Chondrocyte (in vitro differentiated cells): ENCODE data around the gene MC1R. TPM values are rescaled to one million over a fixed set of nuclear protein-coding genes. Genes with fewer than 3 reads are reported as not detected.
"Not testable (repeated sequence)": the region's sequence is repeated elsewhere in the genome, so short reads cannot be mapped to it uniquely, and the experiment has no call there.

Source experiments
- DNase-seq: peaks from one replicate; pipeline ENCODE4 v3.0.0; 2021; ENCODE audit warnings: mixed read lengths, low spot score
- H3K27ac Mint-ChIP-seq: one replicate; pipeline ENCODE4 v1.8.0; 2021; ENCODE audit warnings: mild to moderate bottlenecking, moderate library complexity, mixed read lengths; ENCODE audit not compliant: unreplicated experiment
- H3K27me3 Mint-ChIP-seq: 2 replicates; pipeline ENCODE4 v1.8.0; 2021; ENCODE audit warnings: low read depth, mixed read lengths
- H3K36me3 Mint-ChIP-seq: 2 replicates; pipeline ENCODE4 v1.8.0; 2021; ENCODE audit warnings: low read depth, mixed read lengths
- H3K4me1 Mint-ChIP-seq: 2 replicates; pipeline ENCODE4 v1.8.0; 2021; ENCODE audit warnings: low read depth, mild to moderate bottlenecking, mixed read lengths
- H3K4me3 Mint-ChIP-seq: one replicate; pipeline ENCODE4 v1.8.0; 2021; ENCODE audit warnings: mild to moderate bottlenecking, moderate library complexity, mixed read lengths; ENCODE audit not compliant: unreplicated experiment
- H3K9me3 Mint-ChIP-seq: 2 replicates; pipeline ENCODE4 v1.8.0; 2021; ENCODE audit warnings: low read depth, mixed read lengths
- total RNA-seq: library from RNA; stranded (reverse); gene quantifications from 3 replicates; pipeline ENCODE4 v1.2.1, GENCODE V29; 2021
- TF ChIP-seq, protein P1 (sequence below): fragments of 200-600 bp; sonication (generic); IDR thresholded peaks from 2 replicates; pipeline ENCODE4 v1.5.0; 2021; ENCODE audit warnings: antibody characterized with exemption, mild to moderate bottlenecking, moderate library complexity

Gene MC1R
- total RNA-seq, 1 donor from 2014 or later: 4.2 TPM

DNA sequence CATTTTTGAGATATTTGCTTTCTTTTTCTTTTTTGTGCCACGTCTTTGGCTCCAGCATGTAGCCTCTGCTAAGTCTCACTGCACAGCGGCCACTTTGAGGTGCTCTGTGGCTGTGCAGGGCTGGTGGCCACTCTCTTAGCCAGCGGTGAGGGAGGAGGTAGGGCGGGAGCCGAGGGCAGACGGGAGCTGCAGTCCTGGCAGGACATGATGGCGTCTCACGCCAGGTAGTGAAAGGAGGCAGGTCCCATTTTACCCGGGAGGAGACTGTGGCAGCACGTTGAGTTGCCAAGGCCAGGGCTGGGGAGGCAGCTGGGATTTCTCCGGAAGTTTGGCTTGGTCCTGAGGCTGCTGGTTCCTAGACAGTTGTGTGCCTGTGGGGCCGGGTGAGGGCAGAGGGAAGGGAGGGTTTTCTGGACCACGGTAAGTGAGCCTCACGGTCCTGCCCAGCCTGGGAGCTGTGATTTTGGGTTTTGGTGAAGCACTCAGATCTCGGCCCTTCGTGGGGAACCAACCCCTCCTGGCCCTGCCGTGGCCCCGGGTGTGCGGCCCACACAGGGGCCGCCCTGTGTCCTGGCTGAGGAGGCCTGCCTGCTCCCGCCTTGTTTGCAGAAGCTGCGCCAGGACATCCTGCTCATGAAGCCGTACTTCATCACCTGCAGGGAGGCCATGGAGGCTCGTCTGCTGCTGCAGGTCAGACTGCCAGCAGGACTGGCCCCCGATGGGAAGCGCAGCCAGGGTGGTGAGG is 44.3 kb downstream of the MC1R start:
- Mint-ChIP-seq H3K9me3 (no peaks in the 10 kb centered on the region), H3K27me3 (no peaks in the 10 kb centered on the region), H3K4me3 (no peak overlapping the region), H3K4me1 (no peaks in the 10 kb centered on the region), H3K36me3 (peaks cover 22% of the 10 kb centered on the region), H3K27ac (peak overlapping the region; percentile 25)
- no peak for DNase-seq
- TF ChIP-seq, protein P1, sequence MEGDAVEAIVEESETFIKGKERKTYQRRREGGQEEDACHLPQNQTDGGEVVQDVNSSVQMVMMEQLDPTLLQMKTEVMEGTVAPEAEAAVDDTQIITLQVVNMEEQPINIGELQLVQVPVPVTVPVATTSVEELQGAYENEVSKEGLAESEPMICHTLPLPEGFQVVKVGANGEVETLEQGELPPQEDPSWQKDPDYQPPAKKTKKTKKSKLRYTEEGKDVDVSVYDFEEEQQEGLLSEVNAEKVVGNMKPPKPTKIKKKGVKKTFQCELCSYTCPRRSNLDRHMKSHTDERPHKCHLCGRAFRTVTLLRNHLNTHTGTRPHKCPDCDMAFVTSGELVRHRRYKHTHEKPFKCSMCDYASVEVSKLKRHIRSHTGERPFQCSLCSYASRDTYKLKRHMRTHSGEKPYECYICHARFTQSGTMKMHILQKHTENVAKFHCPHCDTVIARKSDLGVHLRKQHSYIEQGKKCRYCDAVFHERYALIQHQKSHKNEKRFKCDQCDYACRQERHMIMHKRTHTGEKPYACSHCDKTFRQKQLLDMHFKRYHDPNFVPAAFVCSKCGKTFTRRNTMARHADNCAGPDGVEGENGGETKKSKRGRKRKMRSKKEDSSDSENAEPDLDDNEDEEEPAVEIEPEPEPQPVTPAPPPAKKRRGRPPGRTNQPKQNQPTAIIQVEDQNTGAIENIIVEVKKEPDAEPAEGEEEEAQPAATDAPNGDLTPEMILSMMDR: no peak

DNA sequence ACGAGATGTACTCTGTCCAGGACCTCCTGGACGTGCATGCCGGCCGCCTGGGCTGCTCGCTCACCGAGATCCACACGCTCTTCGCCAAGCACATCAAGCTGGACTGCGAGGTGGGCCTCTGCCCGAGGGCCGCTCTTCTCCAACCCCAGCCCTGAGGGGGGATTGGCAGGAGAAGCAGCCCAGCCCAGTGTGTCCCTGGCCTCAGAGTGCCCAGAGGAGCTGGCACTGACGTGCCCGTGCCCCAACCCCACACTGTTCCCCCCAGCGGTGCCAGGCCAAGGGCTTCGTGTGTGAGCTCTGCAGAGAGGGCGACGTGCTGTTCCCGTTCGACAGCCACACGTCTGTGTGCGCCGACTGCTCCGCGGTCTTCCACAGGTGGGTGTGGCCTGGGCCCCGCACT is 45.5 kb downstream of the MC1R start:
- no peak overlapping the region for H3K27ac Mint-ChIP-seq
- no peak overlapping the region for H3K4me3 Mint-ChIP-seq
- DNase-seq: no peak
- no peaks in the 10 kb centered on the region for H3K27me3 Mint-ChIP-seq
- H3K36me3 Mint-ChIP-seq: peaks cover 12% of the 10 kb centered on the region
- TF ChIP-seq, protein P1: no peak
- no peaks in the 10 kb centered on the region for H3K9me3 Mint-ChIP-seq
- H3K4me1 Mint-ChIP-seq: no peaks in the 10 kb centered on the region

DNA sequence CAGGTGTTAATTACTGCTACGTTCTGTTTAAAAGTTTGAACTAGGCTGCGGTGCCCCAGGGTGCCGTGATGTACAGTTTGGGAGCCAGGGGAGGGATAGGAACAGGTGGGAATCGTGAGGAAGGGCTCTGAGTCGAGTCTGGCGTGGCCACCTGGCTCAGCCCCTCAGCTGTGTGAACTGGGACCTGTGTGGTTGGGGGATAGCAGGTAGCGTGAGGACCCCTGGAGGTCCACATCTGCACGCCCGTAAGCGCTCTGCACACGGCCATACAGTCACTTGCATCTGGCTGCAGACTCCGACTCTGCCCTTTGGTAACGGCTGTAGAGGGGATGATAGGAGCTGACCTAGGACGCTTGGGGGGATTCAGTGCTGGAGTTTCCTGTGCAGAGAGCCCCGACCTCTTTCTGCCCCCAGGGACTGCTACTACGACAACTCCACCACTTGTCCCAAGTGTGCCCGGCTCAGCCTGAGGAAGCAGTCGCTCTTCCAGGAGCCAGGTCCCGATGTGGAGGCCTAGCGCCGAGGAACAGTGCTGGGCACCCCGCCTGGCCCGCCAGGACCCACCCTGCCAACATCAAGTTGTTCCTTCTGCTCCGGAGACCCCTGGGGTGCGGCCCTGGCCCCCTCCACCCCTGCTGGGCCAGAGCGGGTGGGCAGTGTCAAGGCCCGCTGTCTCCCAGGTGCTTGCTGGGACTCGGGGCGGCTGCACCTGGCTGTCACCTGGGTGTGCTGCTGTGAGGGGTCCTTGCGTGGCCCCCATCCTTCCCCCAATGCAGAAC is 47.0 kb downstream of the MC1R start:
- peaks cover 8% of the 10 kb centered on the region for H3K36me3 Mint-ChIP-seq
- no peak for DNase-seq
- H3K4me1 Mint-ChIP-seq: peaks cover 3% of the 10 kb centered on the region
- TF ChIP-seq, protein P1: no peak
- no peak overlapping the region for H3K4me3 Mint-ChIP-seq
- no peaks in the 10 kb centered on the region for H3K9me3 Mint-ChIP-seq
- no peaks in the 10 kb centered on the region for H3K27me3 Mint-ChIP-seq
- H3K27ac Mint-ChIP-seq: no peak overlapping the region

DNA sequence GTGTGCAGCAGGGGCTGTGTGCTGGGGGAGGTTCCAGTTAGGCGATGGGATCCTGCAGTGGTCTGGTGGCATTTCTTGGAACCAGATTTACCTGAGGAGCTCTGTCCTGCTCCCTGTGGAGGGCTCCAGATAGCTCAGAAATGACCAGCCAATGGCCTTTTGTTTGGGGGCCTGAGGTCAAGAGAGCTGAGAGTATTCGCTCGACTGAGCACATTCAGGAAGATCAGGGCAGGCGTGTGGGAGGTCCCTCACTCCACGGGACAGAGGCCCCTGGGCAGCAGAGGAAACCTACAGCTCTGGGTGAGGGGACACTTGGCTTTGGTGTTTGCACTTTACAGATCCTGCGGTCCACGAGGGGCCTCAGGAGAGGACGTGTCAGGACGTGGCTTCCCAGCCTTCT is 48.1 kb downstream of the MC1R start:
- Mint-ChIP-seq H3K4me1 (peaks cover 11% of the 10 kb centered on the region), H3K27ac (no peak overlapping the region), H3K27me3 (no peaks in the 10 kb centered on the region), H3K4me3 (no peak overlapping the region), H3K36me3 (peaks cover 4% of the 10 kb centered on the region), H3K9me3 (no peaks in the 10 kb centered on the region)
- DNase-seq: no peak
- TF ChIP-seq, protein P1: no peak

DNA sequence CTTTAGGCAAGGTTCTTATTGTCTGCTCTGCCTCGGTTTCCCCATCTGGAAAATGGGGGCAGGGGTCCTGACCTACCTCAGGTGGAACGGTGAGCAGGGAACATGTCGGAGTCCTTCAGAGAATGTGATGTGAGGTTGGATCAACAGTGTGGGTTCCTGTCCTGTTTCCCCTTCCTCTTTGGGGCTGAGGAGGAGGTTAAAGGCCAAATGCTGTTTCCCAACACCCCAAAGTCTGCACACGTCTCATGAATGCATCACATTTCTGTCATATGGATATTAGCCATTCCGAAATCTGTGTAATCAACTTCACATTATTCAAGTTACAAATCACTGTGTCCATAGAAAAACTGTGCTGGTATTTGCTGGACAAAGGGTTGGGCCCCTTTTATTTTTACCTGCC is 48.8 kb downstream of the MC1R start:
- not testable (repeated sequence) for H3K27me3 Mint-ChIP-seq, H3K27ac Mint-ChIP-seq, H3K36me3 Mint-ChIP-seq, H3K9me3 Mint-ChIP-seq, DNase-seq, H3K4me3 Mint-ChIP-seq
- H3K4me1 Mint-ChIP-seq: peaks cover 12% of the 10 kb centered on the region

DNA sequence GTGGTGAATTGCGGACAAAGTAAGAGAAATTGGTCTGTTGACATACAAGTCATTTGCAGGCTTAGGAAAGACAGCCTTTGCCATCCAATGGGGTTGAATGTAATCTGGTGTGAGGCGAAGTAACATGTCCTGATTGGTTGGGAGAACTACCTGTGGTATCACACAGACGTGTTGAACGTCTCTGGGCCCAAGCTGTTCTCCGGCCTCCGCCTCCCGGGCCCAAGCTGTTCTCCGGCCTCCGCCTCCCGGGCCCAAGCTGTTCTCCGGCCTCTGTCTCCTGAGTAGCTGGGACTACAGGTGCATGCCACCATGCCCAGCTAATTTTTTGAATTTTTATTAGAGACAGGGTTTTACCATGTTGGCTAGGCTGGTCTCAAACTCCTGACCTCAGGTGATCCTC is 49.4 kb downstream of the MC1R start:
- peaks cover 15% of the 10 kb centered on the region for H3K4me1 Mint-ChIP-seq
- not testable (repeated sequence) for H3K27me3 Mint-ChIP-seq, H3K36me3 Mint-ChIP-seq, DNase-seq, H3K27ac Mint-ChIP-seq, H3K9me3 Mint-ChIP-seq, H3K4me3 Mint-ChIP-seq
